Heart left ventricle (tissue), 16 donors: ENCODE results near the gene ACSL6. TPM values are rescaled to one million over a fixed set of nuclear protein-coding genes. Genes with fewer than 3 reads are reported as not detected.
A peak's percentile ranks its signal among the peaks of the same experiment; 100 is the strongest.

Experiments used
- ATAC-seq, 4 donors: fragments of 200-7000 bp; cut with Tn5 transposase; one replicate each; pipeline ENCODE4 v1.9.1; 2020 to 2022; ENCODE audit warnings: moderate library complexity in 4 of 4, mild to moderate bottlenecking in 3 of 4, moderate number of reproducible peaks in 1 of 4
- DNase-seq, 5 donors: peaks; one replicate each; pipeline ENCODE4 v3.0.0-alpha.2; 2020
- H3K27ac ChIP-seq, 12 donors: fragments of 200-600 bp; sonication (generic) in 4 of 12; one replicate each; pipeline versions ENCODE4 v1.5.0 to v1.8.0; 2016 to 2022; ENCODE audit warnings: mild to moderate bottlenecking in 2 of 12
- H3K27me3 ChIP-seq, 9 donors: fragments of 200-600 bp; sonication (generic) in 2 of 9; one replicate each; pipeline versions ENCODE4 v1.5.1 to v1.8.0; 2016 to 2022; ENCODE audit warnings: mild to moderate bottlenecking in 3 of 9
- H3K36me3 ChIP-seq, 9 donors: fragments of 200-600 bp; sonication (generic) in 2 of 9; one replicate each; pipeline versions ENCODE4 v1.5.0 to v1.8.0; 2018 to 2022; ENCODE audit warnings: mild to moderate bottlenecking in 2 of 9
- H3K4me1 ChIP-seq, 12 donors: fragments of 200-600 bp; sonication (generic) in 4 of 12; one replicate each; pipeline versions ENCODE4 v1.5.0 to v1.8.0; 2016 to 2022; ENCODE audit warnings: mild to moderate bottlenecking in 3 of 12
- H3K4me3 ChIP-seq, 12 donors: fragments of 200-600 bp; sonication (generic) in 4 of 12; one replicate each; pipeline versions ENCODE4 v1.5.0 to v1.8.0; 2017 to 2022; ENCODE audit warnings: mild to moderate bottlenecking in 9 of 12, moderate library complexity in 4 of 12
- H3K9me3 ChIP-seq, 12 donors: fragments of 200-600 bp; sonication (generic) in 4 of 12; one replicate each; pipeline versions ENCODE4 v1.5.0 to v1.8.0; 2016 to 2022; ENCODE audit warnings: mild to moderate bottlenecking in 1 of 12
- CTCF ChIP-seq, 12 donors: fragments of 200-600 bp; sonication (generic) in 4 of 12; IDR thresholded peaks; one replicate each; pipeline versions ENCODE4 v1.5.0 to v1.8.0; 2018 to 2022; ENCODE audit warnings: antibody characterized with exemption in 12 of 12, mild to moderate bottlenecking in 5 of 12
- POLR2A ChIP-seq, 2 donors: fragments of 450-650 bp; IDR thresholded peaks; one replicate each; pipeline ENCODE4 v1.6.1; 2017; ENCODE audit warnings: antibody characterized with exemption in 2 of 2, mild to moderate bottlenecking in 2 of 2, moderate library complexity in 2 of 2
- WGBS, 4 donors: extraction: QIAGEN DNeasy Blood & Tissue Kit in 2 of 4; methylation state at CpG; one replicate each; pipeline versions ENCODE4 v1.1.5 to v1.1.7; 2013 to 2018; 5-methylcytosine and 5-hydroxymethylcytosine counted together
- intact Hi-C, 10 donors: fragments of 100-400 bp; cut with DNase I; formaldehyde crosslinking; loops; one replicate each; pipeline versions ENCODE4 v1.11.1 to v1.14.2; 2022
- polyA plus RNA-seq, 2 donors: library from polyadenylated mRNA; stranded (reverse); fragments of 200-250 nt; gene quantifications; one replicate each; pipeline ENCODE4 v1.2.3, GENCODE V29; 2013
- total RNA-seq, 9 donors: library from RNA; depleted of rRNA in 2 of 9; stranded (reverse); fragments of >200 nt in 2 of 9; fragmentation: NEBNext Ultra II Directional in 3 of 9; extraction: Animal tissue kit (Norgen Biotek cat#: 25700) in 3 of 9; gene quantifications; one replicate each; pipeline versions ENCODE4 v1.1.0 to v1.2.4, GENCODE V29; 2016 to 2023
- donor health status: ischemic (EF 13 %, LVEDD 7.1; RV severe dilation, severe dysfunction).
- donor health status: healthy with polysubstance abuse.
- donor health status: DM: no; HTN: yes; CAD: no.
- donor health status: DM: no; HTN: no; CAD: no.
- donor health status: ischemic (EF 25% LVEDD 6.9; RV normal size, moderate dysfunction).
- donor health status: ischemic (EF 25% LVEDD 5.7; RV mildly dilated, moderate dysfunction).
- donor health status: healthy.
- donor health status: DM: yes; HTN: yes; CAD: no.
- donor health status: ischemic (EF 35%, LVEDD 5.7; RV mildly dilated, moderate dysfunction).
- donor health status: nonischemic (EF 11% LVEDD 7.7; RV severe dilation, severe dysfunction).
- donor health status: DM: yes; HTN: yes; CAD: no.
- donor health status: PGD.
- donor health status: ischemic (EF 29% LVEDD 5.4; RV normal size, mild dysfunction).
- donor health status: nonischemic (EF 23%, LVEDD 6.1; RV moderate dilation, normal function).

ACSL6 gene
- total and polyA plus RNA-seq, 11 donors, result 0.33 to 3.8 (median 2.1) TPM

DNA sequence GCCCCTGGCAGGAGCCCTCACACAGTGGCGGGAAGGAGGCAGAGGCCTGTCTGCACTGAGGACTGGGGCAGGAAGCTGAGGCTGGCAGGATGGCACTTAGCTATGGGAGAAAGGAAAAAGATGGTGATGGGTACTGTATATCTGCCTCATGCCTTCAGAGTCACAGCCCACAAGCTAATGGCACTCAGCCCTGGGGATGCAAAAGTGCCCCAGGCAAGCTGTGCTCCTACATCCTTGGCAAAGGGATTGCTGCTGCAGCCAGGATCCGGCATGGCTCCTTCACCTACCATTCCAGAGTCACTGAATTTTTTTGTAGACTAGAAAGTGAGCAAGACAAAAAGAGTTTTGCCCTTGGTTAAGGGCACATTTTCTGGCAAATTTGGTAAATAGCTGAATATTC is 8.7 kb downstream of the ACSL6 start:
- intact Hi-C loops, result loop anchor here in 6 of 10 donors (2.0 to 10.0 kb wide), 3 partner anchors 192 to 578 kb away; no protein-coding TSS in a partner anchor
- 71 to 80% (median 75%) methylated on average over 2 of the region's 2 CpGs for WGBS, 4 donors
- TF ChIP-seq CTCF (IDR thresholded peaks at IDR 0.05) (no peak), POLR2A (IDR thresholded peaks at IDR 0.05) (no peak)
- peak overlapping the region in 2 of 12 donors; percentile 17 to 48 for H3K27ac ChIP-seq
- H3K27me3 ChIP-seq, result no peaks in the 10 kb centered on the region
- no peaks in the 10 kb centered on the region for H3K36me3 ChIP-seq
- ATAC-seq, result no peak
- DNase-seq, result peak in 1 of 5 donors; percentile 14
- no peaks in the 10 kb centered on the region for H3K9me3 ChIP-seq
- no peak overlapping the region for H3K4me3 ChIP-seq
- peaks cover 0 to 32% (median 11%) of the 10 kb centered on the region in 12 donors for H3K4me1 ChIP-seq

- Histone ChIP-seq H3K4me3 (no peak overlapping the region), H3K27me3 (no peaks in the 10 kb centered on the region), H3K4me1 (peaks cover 0 to 28% (median 11%) of the 10 kb centered on the region in 12 donors), H3K9me3 (no peaks in the 10 kb centered on the region), H3K27ac (peak overlapping the region in 1 of 12 donors; percentile 48), H3K36me3 (no peaks in the 10 kb centered on the region)
- DNase-seq, result peak in 2 of 5 donors; percentile 37 to 71
- ATAC-seq, result peak; percentile 51 to 89 (median 74)
- WGBS, 4 donors, result 55 to 61% (median 57%) methylated on average over 10 to 11 of the region's 11 CpGs
- intact Hi-C loops, result loop anchor here in 6 of 10 donors (2.0 to 10.0 kb wide), 3 partner anchors 191 to 577 kb away; no protein-coding TSS in a partner anchor
- no peak for TF ChIP-seq CTCF (IDR thresholded peaks at IDR 0.05)
- TF ChIP-seq POLR2A (IDR thresholded peaks at IDR 0.05), result no peak
Observed at GRCh38 chr5:132001647-132002561, 9.6 kb downstream of the ACSL6 start.

- Histone ChIP-seq H3K4me1 (peaks cover 0 to 28% (median 11%) of the 10 kb centered on the region in 12 donors), H3K27ac (no peak overlapping the region), H3K36me3 (no peaks in the 10 kb centered on the region), H3K9me3 (no peaks in the 10 kb centered on the region), H3K4me3 (no peak overlapping the region), H3K27me3 (no peaks in the 10 kb centered on the region)
- no peak for TF ChIP-seq POLR2A (IDR thresholded peaks at IDR 0.05)
- no peak for TF ChIP-seq CTCF (IDR thresholded peaks at IDR 0.05)
- 79 to 87% (median 83%) methylated on average over 7 of the region's 7 CpGs for WGBS, 4 donors
- ATAC-seq (no peak), DNase-seq (peak in 2 of 5 donors; percentile 10 to 60)
- intact Hi-C loops, result loop anchor here in 5 of 10 donors (10.0 kb wide), 2 partner anchors 566 to 576 kb away; no protein-coding TSS in a partner anchor
Observed at GRCh38 chr5:132000677-132001453, 10.6 kb downstream of the ACSL6 start.

- ATAC-seq, result no peak
Observed at GRCh38 chr5:132000241-132000490, 11.3 kb downstream of the ACSL6 start.

More at GRCh38 chr5:132000241-132000490, 11.3 kb downstream of the ACSL6 start:
- H3K27ac ChIP-seq, result no peak overlapping the region
- no peaks in the 10 kb centered on the region for H3K9me3 ChIP-seq
- no peaks in the 10 kb centered on the region for H3K36me3 ChIP-seq
- H3K4me3 ChIP-seq, result no peak overlapping the region
- peaks cover 0 to 28% (median 11%) of the 10 kb centered on the region in 12 donors for H3K4me1 ChIP-seq
- peak in 1 of 5 donors; percentile 24 for DNase-seq
- no peaks in the 10 kb centered on the region for H3K27me3 ChIP-seq
- TF ChIP-seq CTCF (IDR thresholded peaks at IDR 0.05), result no peak
- no peak for TF ChIP-seq POLR2A (IDR thresholded peaks at IDR 0.05)
- intact Hi-C loops, result loop anchor here in 5 of 10 donors (10.0 kb wide), 2 partner anchors 565 to 575 kb away; no protein-coding TSS in a partner anchor
- WGBS, 4 donors, result 48 to 100% (median 76%) methylated on average over 2 of the region's 2 CpGs
